CD4-positive, alpha-beta T cell treated with Interleukin-2 at 100 ng/mL for 4 hours (primary cell): ENCODE measurements around the gene TTLL12.

Source experiments
- DNase-seq: peaks from one replicate; pipeline ENCODE4 v3.0.0-alpha.2; 2020; ENCODE audit warnings: low spot score

The TTLL12 gene

DNA sequence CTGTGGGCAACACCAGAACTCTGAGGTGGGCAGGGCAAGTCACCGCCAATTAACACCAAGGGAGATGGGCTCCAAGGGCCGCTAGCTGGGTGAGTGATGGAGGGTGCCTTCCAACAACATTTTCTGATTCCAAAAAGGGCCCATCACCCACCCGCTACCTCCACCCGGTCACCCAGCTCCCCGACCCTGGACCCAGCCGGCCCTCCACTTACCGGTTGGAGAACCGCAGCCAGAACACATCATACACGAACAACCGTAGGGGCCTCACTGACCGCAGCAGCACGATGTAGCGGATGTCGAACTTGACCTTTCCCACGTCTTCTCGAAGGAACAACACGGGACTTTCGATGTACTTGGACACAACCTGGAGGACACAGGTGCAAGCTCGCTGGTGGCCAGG is 14.7 kb downstream of the TTLL12 start:
- no peak for DNase-seq

DNA sequence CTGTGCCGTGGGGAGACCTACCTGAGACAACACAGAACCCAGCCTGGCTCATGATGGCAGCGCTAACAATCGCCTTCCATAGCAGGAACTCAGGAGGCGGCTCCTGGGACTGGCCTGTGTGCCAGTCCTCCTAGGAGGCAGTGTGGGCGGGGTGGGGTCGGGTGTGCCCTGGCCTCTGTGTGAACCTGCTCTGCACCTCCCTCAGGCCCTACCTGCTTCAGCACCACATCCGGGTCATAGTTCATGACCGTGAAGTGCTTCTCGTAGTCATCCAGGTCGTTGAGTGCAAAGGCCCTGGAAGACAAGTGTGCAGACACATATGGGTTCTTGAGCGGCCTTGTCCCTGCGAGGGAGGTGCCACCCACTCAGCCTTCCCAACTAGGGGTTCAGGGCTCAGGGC is 15.3 kb downstream of the TTLL12 start:
- DNase-seq: no peak

DNA sequence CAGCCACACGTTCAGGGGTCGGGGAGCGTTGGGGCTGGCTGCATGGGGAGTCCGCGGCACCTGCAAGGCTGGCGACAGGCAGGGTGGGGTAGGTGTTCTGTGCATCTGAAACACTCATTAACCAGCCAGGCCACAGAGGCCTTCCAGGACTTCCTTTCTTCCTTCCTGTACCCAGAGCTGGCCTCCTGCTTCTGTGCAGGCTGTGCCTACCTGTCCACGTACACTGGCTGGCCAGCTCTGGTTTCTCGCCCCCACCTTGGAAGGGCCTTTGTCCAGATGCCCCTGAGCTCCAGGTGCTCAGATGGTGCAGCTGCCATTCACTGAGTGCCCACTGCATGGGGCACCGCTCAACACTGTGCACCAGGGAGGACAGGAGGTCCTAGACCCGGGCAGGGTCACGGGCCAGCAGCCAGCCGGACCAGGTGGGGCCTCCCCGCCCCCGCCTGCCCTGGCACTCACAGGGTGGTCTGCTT is 15.9 kb downstream of the TTLL12 start:
- DNase-seq: no peak

DNA sequence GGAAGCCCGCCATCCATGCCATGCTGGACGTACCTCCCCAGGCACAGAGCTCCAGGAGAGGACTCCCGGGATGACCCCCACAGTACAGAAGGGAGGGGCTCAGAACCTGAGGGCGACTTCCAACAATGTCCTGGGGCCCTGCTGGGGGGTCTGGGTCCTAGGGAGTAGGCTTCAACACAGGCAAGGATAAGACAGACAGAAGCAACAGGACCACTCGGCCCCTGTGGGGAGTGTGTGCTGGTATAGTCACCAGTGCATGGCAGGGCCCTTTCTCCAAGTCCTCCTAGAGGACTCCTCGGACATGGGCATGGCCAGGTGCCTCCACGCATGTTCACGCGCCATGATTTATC is 16.8 kb downstream of the TTLL12 start:
- DNase-seq: no peak

DNA sequence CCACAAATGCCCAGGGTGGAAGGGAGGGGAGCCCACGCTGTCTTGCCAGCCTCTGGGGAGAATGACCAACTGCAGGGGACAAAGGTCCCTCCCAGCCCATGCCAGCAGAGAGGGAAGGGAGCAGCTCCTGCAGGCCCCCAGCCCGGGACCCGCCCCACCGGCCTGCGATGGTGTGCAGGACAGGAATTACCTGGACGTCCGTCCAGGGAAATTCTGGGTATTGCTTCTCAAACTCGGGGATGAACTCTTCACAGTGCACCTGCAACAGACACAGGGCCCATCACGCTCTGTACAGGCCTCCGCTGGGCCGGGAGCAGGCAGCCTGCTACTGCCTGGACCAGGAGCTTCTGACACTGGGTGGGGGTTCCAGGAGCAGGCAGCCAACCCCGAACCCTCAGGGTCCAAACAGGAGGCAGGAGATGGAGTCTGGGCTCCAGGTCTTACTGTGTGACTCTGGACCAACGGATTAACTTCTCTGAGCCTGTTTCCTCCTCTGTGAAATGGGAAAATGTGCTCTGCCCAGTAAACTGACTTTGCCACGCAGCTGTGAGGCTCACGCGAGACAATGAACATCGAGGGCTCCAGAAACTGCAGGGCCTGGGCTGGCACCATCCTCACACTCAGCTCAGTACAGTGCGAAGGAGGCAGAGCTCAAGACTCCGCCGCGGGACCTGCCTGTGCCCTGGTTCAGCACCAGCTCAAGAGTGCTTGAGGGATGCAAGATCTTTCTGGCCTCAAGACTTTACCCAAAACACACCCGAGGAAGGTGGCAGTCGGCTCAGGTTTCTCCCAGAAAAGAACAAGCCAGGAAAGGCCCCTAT is 17.4 kb downstream of the TTLL12 start:
- DNase-seq: no peak

DNA sequence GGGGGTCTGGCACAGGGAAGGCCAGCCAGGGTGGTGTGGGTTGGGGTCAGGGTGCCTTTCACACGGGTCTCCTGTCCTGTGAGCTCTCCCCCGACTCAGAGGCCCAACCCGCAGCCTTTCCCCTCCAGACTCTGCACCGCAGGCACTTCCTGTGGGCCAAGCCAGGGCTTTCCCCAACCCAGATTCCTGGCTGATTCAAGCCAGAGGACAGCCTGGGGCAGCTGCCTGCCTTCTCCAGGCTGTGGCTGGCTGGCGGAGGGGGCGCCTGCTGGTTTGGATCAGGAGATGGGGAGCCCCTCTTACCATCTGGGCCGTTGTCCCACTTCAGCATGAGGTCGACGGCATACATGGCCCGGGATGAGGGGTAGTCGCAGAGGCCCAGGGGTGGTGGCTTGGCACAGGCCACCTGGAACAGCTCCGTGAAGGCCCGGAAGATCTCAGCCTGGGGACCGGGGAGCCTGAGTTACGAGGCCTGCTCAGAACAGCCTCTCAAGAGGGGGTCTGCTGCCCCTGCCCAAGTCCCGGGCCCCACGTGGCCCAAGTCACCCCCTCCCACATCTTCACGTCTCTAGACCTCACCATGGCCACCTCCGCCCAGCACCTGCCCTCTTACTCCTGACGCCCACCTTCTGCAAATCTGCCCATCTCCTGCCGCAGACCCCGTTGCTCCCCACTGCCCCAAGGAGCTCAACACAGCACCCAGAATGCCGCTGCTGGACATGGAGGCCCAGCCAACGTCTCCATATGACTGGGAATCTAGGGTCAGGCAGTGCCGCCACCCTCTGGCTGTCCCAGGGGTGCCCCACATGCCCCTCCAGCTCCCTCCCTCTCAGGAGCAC is 18.2 kb downstream of the TTLL12 start:
- no peak for DNase-seq

DNA sequence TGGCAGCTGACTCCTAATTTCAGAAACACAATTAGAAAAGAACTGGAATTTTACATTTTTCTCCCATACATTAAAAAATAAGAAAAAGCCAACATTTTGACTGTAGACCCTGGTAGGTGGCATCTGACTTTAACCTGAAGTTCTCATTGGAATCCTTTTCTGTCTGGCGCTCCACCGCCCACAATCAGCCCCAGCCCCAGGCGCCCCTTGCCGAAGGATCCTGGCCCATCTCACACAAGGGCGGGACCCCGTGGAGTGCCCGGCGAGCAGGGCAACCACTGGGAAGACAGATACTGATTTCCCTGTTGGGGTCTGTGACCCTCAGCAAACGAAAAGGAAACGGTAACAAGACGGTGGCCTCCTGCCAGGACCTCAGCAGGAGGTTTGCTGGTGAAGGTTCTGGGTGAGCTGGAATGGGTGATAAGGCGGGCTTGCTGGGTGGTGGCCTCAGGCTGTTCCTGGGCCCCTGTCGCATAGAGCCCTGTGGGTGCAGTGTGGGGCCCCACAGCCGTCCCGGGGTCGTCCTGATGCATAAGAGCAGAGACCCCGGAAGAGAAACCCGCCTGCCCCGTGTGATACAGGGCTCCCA is 19.8 kb downstream of the TTLL12 start:
- no peak for DNase-seq

DNA sequence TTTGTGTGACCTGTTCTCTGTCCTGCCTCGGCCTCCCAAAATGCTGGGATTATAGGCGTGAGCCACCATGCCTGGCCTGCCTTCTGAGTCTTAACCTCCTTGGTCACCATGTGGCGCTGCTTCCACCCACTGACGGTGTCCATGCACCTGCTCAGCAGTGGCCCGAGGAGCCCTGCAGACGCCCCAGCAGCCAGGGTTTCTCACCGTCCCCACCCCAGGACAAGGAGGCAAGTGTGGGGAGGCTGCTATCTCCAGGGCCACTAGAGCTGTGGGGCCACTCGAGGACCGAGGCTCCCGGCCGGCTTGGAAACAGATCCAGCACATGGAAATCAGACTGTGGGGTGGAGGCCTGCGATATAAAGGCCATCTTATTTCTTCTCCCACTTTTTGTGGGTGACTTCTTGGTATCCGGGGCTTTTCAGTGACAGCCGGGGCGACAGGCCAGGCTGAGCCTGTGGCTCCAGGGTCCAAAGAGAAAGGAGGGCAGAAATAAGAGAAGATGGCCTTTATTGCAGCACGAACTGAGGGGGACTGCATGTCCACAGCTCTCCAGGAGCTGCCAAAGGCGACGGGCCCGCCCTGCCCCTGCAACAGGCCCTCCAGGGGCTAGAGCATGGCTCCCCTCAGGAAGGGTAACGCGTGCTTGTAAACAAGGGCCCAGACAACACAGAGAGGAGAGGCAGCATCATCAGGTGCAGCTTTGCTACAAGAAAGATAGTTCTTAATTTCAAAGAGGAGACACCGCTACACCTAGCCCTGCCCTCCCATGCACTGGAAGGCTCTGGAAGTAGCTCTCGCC is 20.6 kb downstream of the TTLL12 start:
- no peak for DNase-seq

DNA sequence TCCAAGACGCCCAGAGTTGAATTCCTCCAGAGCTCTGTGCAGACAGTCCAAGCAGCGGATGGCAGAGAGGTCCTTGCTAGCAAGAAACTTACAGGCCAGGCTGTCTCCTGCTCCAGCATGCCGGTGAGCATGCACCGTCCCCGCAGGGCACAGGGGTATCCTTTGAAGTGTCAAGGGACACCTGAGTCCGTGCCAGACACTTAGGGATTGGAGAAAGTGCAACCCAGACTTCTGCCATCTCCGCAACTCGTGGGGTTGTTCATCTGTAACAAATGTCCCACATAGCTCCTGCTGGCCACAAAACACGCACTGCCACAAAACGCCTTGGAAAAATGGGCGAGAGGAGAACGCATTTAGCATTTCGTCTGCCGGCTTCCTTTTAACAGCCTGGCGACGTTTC is 22.3 kb downstream of the TTLL12 start:
- no peak for DNase-seq

DNA sequence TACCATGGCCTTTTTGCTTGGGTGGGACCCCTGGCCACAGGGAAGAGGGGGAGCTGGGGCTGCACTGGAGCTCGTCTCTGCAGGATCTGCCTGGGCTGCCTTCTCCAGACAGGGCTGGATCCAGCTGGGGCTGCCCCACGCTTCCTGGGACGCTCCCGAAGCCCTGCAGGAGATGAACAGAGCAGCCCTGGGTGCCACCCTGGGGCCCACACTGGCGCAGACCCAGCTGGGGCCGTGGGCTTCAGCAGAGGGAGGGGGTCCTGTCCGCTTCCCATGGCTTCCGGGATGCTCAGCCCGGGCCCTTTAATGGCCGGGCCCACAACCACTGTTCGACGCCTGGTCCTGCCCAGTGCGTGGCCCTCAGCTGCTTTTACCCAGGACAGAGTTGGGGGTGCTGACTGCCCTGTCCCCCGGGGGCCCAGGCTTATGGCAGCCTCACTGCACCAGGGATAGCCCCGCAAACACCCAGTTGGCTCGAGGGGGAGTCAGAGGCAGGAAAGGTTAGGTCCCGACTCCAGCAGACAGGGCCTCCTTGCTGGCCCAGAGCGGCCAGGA is 23.6 kb downstream of the TTLL12 start:
- DNase-seq: no peak

DNA sequence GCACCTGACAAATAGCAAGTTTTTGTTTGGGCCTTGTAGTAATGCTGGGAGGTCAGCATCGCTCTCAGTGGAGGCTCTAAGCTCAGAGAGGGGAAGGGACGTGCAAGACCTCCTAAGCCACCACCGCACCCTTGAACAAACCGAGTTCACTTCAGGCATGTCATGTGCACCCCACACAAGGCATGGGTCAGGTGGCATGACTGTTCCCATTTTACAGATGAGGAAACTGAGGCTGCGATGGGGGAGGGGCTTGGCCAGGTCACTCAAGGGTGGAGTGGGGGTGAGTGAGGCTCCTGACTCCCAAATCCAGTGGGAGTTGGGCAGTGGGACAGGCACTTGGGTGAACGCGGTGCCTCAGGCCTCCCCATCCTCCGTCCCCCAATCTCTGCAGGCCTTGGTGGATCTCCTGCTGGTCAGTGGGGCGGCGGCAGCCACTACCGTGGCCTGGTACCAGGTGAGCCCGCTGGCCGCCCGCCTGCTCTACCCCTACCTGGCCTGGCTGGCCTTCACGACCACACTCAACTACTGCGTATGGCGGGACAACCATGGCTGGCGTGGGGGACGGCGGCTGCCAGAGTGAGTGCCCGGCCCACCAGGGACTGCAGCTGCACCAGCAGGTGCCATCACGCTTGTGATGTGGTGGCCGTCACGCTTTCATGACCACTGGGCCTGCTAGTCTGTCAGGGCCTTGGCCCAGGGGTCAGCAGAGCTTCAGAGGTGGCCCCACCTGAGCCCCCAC is 24.4 kb downstream of the TTLL12 start:
- no peak for DNase-seq

DNA sequence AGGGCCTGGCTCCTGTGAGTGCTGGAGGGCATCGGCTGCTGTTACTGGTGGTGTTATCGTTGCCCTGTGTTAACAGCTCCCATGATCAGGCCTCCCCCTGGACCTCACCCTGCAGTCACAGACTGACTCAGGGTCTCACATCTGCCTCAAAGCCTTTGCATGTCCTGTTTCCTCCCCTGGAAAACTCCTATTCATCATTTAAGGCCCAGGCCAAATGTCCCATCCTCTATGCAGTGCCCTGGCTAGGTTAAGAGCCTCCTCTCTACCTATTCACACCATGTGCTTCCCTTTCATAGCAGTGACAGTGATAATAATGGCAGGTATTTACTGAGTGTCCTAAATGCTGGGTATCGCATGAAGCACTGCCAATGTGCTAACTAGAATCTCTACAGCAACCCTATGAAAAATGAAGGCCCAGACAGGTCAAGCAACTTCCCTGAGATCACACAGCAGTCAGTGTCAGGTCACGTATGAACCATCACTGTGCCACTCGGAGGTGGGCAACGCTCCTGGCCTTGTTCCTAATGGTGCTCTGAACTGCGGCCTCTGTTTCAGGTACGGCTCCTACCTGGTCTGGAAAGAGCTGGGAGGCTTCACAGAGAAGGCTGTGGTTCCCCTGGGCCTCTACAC is 26.3 kb downstream of the TTLL12 start:
- no peak for DNase-seq

DNA sequence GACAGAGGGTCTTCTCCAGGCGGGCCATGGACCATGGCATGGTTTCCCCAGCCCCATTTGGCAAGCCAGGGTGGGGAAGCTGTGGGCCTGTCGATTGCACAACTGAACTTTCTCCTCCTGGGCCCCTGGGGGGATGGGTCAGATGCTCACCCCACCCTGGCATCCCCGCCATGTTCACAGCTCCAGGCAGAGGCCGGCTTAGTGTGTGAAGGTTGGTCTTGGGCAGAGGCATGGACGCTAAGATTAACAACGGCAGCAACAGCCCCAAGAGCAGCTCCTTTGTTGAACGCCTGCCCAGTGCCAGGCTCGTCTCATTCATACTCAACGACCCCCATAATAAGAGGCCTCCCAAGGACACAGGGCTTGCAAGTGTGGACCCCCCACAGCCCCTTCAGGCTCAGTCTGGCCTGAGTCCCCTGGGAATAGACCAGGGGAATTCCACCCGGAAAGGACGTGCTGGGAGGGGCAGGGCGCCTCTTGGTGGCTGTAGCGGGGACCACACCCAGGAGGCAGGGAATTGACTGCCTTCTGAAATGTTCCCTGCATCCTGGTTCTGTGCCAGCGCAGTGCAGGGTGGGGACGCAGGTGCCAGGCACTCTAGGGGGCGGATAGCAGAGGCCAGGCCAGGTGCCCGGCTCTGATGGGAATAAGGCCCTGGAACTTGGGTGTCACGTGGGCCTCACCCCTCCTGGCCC is 27.3 kb downstream of the TTLL12 start:
- no peak for DNase-seq

DNA sequence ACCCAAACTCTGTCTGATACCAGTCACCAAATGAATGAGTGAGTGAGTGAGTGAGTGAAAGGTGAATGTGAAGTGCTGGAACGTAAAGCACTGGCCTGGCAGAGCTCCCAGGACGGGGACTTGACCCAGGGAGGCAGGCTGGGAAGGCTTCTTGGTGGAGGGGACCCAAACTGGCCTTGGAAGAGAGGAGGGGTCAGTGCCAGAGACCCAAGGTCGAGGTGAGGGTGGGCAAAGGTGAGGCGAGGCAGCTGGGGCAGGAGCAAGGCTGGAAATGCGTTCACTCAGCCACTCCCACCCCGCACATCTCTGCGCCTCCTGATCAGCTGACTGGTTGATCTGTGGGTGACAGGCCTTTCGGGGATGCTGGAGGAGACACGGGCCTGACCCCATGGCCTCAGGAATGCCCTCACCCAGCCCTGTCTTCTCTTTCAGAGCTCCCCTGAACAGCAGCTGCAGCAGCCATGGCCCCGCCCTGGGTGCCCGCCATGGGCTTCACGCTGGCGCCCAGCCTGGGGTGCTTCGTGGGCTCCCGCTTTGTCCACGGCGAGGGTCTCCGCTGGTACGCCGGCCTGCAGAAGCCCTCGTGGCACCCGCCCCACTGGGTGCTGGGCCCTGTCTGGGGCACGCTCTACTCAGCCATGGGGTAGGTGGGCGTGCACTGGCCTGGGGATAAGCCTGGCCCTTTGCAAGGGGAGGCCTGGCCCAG is 28.0 kb downstream of the TTLL12 start:
- no peak for DNase-seq

DNA sequence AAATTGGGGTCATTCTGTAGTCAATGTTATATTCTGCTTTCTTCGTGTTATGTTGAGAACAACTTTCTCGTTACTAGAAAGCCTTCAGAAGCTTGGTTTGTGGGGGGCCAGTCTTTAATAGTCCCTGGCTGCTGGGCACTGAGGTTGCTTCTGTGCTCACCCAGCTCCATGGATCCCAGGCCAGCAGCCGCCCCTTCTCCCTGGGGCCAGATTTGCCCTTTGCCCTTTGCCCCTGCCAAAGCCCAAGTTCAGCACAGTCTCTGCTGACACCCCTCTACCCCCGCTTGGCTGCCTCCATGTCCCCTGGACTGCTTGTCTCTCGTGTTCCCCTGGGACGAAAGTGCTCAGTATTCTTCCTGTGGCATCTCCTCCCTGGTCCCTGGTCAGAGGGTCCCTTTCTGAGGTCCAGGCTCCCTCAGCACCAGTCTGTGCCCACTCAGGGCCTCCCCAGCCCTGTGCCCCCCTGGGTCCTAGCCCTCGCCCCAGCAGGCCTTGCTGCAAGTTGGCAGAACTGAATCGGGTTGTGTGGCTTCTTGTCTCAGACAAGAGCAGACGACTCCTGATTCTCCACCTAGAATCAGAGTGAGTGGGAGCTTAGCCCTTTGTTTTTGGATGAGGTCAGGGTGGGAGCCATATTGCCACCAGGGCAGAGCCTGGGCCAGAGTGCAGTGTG is 28.9 kb downstream of the TTLL12 start:
- no peak for DNase-seq

DNA sequence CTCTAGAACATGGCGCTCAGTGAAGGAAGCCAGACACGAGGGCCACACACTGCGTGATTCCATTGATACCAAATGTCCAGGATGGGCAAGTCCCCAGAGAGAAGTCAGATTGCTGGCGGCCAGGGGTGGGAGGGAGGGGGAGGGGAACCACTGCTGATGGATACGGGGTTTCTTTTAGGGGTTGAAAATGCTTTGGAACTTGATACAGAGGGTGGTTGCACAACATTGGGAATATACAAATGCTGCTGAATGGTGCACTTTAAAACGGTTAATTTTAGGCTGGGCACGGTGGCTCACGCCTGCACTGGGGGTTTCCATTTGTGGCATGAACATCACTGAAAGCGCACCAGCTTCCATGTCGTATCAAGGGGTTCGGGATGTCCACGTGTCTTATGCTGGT is 30.5 kb downstream of the TTLL12 start:
- DNase-seq: no peak

DNA sequence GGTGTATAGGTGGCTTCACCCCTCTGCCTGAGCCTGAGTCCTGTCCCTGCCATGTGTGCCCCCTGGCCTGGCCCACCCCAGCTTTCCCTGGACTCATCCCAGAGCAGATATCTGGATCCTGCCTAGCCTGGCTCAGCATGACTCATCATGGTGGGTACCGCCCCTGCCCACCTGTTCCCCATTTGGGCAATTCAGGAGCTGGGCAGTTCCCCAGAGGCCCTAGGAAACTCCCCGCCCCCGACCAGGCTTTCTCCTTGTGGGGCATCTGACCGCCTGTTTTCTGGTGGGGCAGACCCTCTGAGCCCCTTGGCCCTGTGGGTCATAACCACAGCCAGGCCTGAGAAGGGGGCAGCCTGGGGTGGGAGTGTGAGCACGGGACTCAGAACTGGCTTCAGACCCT is 31.1 kb downstream of the TTLL12 start:
- no peak for DNase-seq

DNA sequence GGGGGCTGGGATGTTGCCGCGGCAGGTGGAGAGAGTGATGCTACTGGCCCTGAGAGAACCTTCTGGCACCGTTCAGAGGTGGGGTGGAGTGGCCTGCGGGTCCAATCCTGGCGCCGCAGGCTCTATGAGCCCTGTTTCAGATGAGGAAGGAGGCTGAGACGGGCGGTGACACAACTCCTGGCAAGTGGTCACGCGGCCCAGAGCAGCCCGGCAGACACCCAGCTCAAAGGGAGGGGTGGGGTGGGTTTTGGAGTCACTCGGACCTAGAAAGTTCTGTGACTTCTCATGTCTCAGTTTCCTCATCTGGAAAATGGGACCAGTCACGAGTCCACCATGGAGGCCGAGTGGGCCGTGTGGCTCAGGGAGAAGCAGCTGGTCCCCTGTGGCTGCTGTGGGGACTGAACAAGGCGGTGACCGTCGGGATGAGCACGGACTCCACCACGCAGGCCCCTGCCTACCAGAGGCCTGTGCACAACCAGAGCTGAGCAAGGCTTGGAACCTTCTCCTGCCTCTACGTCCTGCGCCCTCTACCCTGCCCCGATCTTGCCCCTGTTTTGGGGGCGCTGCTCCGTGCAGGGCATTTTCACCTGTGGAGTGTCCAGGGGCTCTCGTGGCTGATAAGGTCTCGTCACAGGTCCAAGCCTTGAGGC is 31.9 kb downstream of the TTLL12 start:
- no peak for DNase-seq
